ENCODE results near the gene GPR162.
A peak's percentile ranks its signal among the peaks of the same experiment; 100 is the strongest.

The GPR162 gene, protein sequence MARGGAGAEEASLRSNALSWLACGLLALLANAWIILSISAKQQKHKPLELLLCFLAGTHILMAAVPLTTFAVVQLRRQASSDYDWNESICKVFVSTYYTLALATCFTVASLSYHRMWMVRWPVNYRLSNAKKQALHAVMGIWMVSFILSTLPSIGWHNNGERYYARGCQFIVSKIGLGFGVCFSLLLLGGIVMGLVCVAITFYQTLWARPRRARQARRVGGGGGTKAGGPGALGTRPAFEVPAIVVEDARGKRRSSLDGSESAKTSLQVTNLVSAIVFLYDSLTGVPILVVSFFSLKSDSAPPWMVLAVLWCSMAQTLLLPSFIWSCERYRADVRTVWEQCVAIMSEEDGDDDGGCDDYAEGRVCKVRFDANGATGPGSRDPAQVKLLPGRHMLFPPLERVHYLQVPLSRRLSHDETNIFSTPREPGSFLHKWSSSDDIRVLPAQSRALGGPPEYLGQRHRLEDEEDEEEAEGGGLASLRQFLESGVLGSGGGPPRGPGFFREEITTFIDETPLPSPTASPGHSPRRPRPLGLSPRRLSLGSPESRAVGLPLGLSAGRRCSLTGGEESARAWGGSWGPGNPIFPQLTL

DNA sequence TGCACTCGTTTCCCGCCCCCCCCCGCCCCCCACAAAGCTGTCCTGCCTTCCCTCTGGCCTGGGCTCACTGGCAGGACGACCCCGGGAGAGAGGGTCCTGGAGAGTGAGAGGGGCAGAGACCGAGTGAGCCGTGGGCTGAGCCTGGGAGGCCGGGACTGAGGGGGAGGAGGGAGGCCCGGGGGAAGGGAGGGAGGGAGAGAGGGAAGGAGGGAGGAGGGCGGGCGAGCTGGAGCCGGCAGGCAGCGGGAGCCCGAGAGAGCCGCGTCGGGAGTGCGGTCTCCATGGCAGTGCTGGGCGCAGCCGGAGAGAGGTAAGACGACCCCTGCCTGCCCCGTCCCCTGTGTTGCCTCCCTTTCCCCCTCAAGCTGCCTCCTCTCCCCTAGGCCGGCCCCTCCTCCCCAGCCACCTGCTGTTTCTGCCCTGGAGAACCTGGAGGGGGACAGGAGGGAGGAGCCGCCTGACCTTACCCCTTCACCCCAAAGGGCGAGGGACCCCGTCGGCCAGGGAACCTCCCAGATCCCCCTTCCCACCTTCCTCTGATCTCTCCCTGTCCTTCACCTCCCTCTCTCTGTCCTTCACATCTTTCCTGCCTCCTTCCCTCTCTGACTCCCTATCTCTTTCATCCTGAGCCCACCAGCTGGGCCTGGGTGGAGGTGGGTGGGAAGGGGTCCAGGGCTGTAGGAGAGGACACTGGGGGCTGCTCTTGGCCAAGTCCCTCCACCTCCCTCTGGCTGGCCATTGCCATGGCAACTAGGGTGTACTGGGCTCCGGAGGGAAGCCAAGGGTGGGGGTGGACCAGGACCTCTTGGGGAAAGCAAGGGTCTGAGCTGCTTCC lies at the start of gene GPR162:
Gene GPR162, plus strand, starts transcription at position 231 of the 835 bp plus-strand sequence. CDS start 2,078 bp downstream, outside the sequence.
- Histone ChIP-seq H3K9me3 (ENCODE audit: insufficient read depth, low read depth, low read length) (no peaks in the 10 kb centered on the region), H3K27me3 (ENCODE audit: insufficient read depth, low read length, poor library complexity, severe bottlenecking) (no peaks in the 10 kb centered on the region), H3K9ac (ENCODE audit: low read depth, low read length, poor library complexity, severe bottlenecking) (peak within 1 kb of the TSS; percentile 67), H3F3A (ENCODE audit: low read depth) (no peaks in the 10 kb centered on the region), H3K9me2 (replicated peaks; ENCODE audit: low read depth, low read length) (no peaks in the 10 kb centered on the region), H3K79me2 (ENCODE audit: insufficient read depth, low read length) (no peaks in the 10 kb centered on the region), H4K20me1 (ENCODE audit: insufficient read depth, low read length, poor library complexity, severe bottlenecking) (no peaks in the 10 kb centered on the region), H3K36me3 (ENCODE audit: insufficient read depth, low read length) (no peaks in the 10 kb centered on the region), H2AFZ (ENCODE audit: low read length) (peak within 1 kb of the TSS; percentile 62), H3K4me1 (ENCODE audit: insufficient read depth, low read length, poor library complexity, severe bottlenecking) (peaks cover 28% of the 10 kb centered on the region), H3K4me3 (ENCODE audit: low read length, poor library complexity, severe bottlenecking) (peak within 1 kb of the TSS; percentile 65), H3K4me2 (ENCODE audit: low read depth, low read length, poor library complexity, severe bottlenecking) (peak within 1 kb of the TSS; percentile 80)
- TF ChIP-seq, protein P1, sequence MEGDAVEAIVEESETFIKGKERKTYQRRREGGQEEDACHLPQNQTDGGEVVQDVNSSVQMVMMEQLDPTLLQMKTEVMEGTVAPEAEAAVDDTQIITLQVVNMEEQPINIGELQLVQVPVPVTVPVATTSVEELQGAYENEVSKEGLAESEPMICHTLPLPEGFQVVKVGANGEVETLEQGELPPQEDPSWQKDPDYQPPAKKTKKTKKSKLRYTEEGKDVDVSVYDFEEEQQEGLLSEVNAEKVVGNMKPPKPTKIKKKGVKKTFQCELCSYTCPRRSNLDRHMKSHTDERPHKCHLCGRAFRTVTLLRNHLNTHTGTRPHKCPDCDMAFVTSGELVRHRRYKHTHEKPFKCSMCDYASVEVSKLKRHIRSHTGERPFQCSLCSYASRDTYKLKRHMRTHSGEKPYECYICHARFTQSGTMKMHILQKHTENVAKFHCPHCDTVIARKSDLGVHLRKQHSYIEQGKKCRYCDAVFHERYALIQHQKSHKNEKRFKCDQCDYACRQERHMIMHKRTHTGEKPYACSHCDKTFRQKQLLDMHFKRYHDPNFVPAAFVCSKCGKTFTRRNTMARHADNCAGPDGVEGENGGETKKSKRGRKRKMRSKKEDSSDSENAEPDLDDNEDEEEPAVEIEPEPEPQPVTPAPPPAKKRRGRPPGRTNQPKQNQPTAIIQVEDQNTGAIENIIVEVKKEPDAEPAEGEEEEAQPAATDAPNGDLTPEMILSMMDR (conservative IDR thresholded peaks at IDR 0.05; ENCODE audit: low read length), result no peak
- TF ChIP-seq EZH2phosphoT487 (IDR thresholded peaks at IDR 0.05; ENCODE audit: borderline replicate concordance), result no peak

DNA sequence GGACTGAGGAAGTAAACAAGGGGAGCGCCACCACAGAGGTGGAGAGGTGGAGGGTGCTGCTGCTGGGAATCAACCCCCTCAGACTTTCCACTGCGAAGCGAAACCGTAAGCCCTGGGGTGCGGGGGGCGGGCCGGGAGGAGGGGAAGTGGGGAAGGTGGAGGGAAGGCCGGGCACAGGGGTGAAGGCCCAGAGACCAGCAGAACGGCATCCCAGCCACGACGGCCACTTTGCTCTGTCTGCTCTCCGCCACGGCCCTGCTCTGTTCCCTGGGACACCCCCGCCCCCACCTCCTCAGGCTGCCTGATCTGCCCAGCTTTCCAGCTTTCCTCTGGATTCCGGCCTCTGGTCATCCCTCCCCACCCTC lies 49.3 kb upstream of the GPR162 start, which contains the start of gene LAG3:
Gene LAG3, plus strand, starts transcription at position 190 of the 365 bp plus-strand sequence. CDS start 333 bp downstream, outside the sequence.
- Histone ChIP-seq H3K36me3 (ENCODE audit: insufficient read depth, low read length) (peaks cover 3% of the 10 kb centered on the region; the same call in 1 of the 2 replicates), H3K9ac (ENCODE audit: low read depth, low read length, poor library complexity, severe bottlenecking) (no peak within 1 kb of the TSS), H3K9me3 (ENCODE audit: insufficient read depth, low read depth, low read length) (no peaks in the 10 kb centered on the region), H3K4me1 (ENCODE audit: insufficient read depth, low read length, poor library complexity, severe bottlenecking) (peaks cover 25% of the 10 kb centered on the region), H4K20me1 (ENCODE audit: insufficient read depth, low read length, poor library complexity, severe bottlenecking) (peaks cover 19% of the 10 kb centered on the region), H3K79me2 (ENCODE audit: insufficient read depth, low read length) (peaks cover 26% of the 10 kb centered on the region), H3K4me2 (ENCODE audit: low read depth, low read length, poor library complexity, severe bottlenecking) (no peak within 1 kb of the TSS), H3K4me3 (ENCODE audit: low read length, poor library complexity, severe bottlenecking) (no peak within 1 kb of the TSS), H2AFZ (ENCODE audit: low read length) (no peak within 1 kb of the TSS), H3K9me2 (replicated peaks; ENCODE audit: low read depth, low read length) (no peaks in the 10 kb centered on the region), H3F3A (ENCODE audit: low read depth) (no peaks in the 10 kb centered on the region), H3K27me3 (ENCODE audit: insufficient read depth, low read length, poor library complexity, severe bottlenecking) (no peaks in the 10 kb centered on the region)
- TF ChIP-seq, protein P1 (conservative IDR thresholded peaks at IDR 0.05; ENCODE audit: low read length), result no peak
- no peak for TF ChIP-seq EZH2phosphoT487 (IDR thresholded peaks at IDR 0.05; ENCODE audit: borderline replicate concordance)

DNA sequence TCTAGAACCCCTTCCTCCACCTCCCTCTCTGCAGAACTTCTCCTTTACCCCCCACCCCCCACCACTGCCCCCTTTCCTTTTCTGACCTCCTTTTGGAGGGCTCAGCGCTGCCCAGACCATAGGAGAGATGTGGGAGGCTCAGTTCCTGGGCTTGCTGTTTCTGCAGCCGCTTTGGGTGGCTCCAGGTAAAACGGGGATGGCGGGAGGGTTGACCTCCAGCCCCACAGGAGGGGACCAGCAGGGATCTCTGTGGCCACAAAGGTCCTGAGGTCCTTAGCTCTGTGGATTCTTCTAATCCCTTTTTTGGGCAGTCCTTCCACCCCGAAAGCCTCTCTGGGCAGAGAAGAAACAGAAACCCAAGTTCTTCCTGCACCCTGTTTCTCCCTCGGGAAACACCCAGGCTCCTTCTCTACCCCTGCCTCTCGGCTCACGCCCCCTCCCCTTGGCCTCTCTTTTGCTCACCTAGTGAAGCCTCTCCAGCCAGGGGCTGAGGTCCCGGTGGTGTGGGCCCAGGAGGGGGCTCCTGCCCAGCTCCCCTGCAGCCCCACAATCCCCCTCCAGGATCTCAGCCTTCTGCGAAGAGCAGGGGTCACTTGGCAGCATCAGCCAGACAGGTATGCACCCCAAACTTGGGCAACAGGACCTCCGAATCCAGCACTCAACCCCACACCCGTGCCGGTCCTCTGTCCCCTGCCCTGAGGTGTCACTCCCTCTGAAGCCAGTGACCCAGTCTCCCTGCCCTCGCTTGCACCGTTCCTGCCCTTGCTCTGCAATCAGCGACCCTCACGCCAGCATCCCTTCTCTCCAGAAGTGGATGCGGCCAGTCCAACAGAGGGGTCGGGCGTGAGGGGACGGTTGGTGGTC lies 48.7 kb upstream of the GPR162 start:
- H2AFZ ChIP-seq (ENCODE audit: low read length), result no peak overlapping the region
- no peaks in the 10 kb centered on the region for H3K27me3 ChIP-seq (ENCODE audit: insufficient read depth, low read length, poor library complexity, severe bottlenecking)
- no peak overlapping the region for H3K4me3 ChIP-seq (ENCODE audit: low read length, poor library complexity, severe bottlenecking)
- peaks cover 3% of the 10 kb centered on the region; the same call in 1 of the 2 replicates for H3K36me3 ChIP-seq (ENCODE audit: insufficient read depth, low read length)
- no peaks in the 10 kb centered on the region for H3K9me3 ChIP-seq (ENCODE audit: insufficient read depth, low read depth, low read length)
- no peak overlapping the region for H3K4me2 ChIP-seq (ENCODE audit: low read depth, low read length, poor library complexity, severe bottlenecking)
- no peaks in the 10 kb centered on the region for H3F3A ChIP-seq (ENCODE audit: low read depth)
- H3K79me2 ChIP-seq (ENCODE audit: insufficient read depth, low read length), result peaks cover 19% of the 10 kb centered on the region
- no peak for TF ChIP-seq EZH2phosphoT487 (IDR thresholded peaks at IDR 0.05; ENCODE audit: borderline replicate concordance)
- TF ChIP-seq, protein P1 (conservative IDR thresholded peaks at IDR 0.05; ENCODE audit: low read length), result no peak
- H4K20me1 ChIP-seq (ENCODE audit: insufficient read depth, low read length, poor library complexity, severe bottlenecking), result peaks cover 15% of the 10 kb centered on the region
- no peak overlapping the region for H3K9ac ChIP-seq (ENCODE audit: low read depth, low read length, poor library complexity, severe bottlenecking)
- H3K4me1 ChIP-seq (ENCODE audit: insufficient read depth, low read length, poor library complexity, severe bottlenecking), result peaks cover 18% of the 10 kb centered on the region
- H3K9me2 ChIP-seq (replicated peaks; ENCODE audit: low read depth, low read length), result no peaks in the 10 kb centered on the region

All from Loucy (cell line).